Type B pancreatic cell (in vitro differentiated cells): ENCODE results near the gene SCG5. TPM values are rescaled to one million over a fixed set of nuclear protein-coding genes. Genes with fewer than 3 reads are reported as not detected.

ENCODE experiments used
- DNase-seq: peaks from one replicate; pipeline ENCODE4 v3.0.0; 2021; ENCODE audit warnings: mixed read lengths; ENCODE audit not compliant: unreplicated experiment; ENCODE audit errors: extremely low spot score
- H3K27ac Mint-ChIP-seq: 2 replicates; pipeline ENCODE4 v1.8.0; 2021; ENCODE audit warnings: mild to moderate bottlenecking, mixed read lengths
- H3K27me3 Mint-ChIP-seq: 2 replicates; pipeline ENCODE4 v1.8.0; 2021; ENCODE audit warnings: mixed read lengths
- H3K36me3 Mint-ChIP-seq: 2 replicates; pipeline ENCODE4 v1.8.0; 2021; ENCODE audit warnings: mixed read lengths
- H3K4me1 Mint-ChIP-seq: one replicate; pipeline ENCODE4 v1.8.0; 2021; ENCODE audit warnings: mixed read lengths; ENCODE audit not compliant: unreplicated experiment
- H3K4me3 Mint-ChIP-seq: 2 replicates; pipeline ENCODE4 v1.8.0; 2021; ENCODE audit warnings: mild to moderate bottlenecking, mixed read lengths
- H3K9me3 Mint-ChIP-seq: 2 replicates; pipeline ENCODE4 v1.8.0; 2021; ENCODE audit warnings: mixed read lengths
- CTCF ChIP-seq: fragments of 200-600 bp; sonication (generic); conservative IDR thresholded peaks from 2 replicates; pipeline ENCODE4 v1.5.0; 2021; ENCODE audit warnings: antibody characterized with exemption, mild to moderate bottlenecking
- total RNA-seq: library from RNA; stranded (reverse); gene quantifications from 2 replicates; pipeline ENCODE4 v1.2.1, GENCODE V29; 2021; ENCODE audit warnings: low replicate concordance

SCG5 gene
- total RNA-seq, 1 donor from 2014 or later = 93.1 TPM

GRCh38 chr15:32716216-32716914, 74.9 kb downstream of the SCG5 start:
- no peak for TF ChIP-seq CTCF
- no peak for DNase-seq
- Mint-ChIP-seq H3K27ac (no peak overlapping the region), H3K36me3 (no peaks in the 10 kb centered on the region), H3K27me3 (peaks cover 94% of the 10 kb centered on the region), H3K9me3 (no peaks in the 10 kb centered on the region), H3K4me1 (peaks cover 18% of the 10 kb centered on the region), H3K4me3 (peak overlapping the region; percentile 79)

GRCh38 chr15:32716915-32717425, 75.5 kb downstream of the SCG5 start:
- no peak for TF ChIP-seq CTCF
- Mint-ChIP-seq H3K36me3 (no peaks in the 10 kb centered on the region), H3K4me3 (peak overlapping the region; percentile 79), H3K9me3 (no peaks in the 10 kb centered on the region), H3K27me3 (peaks cover 94% of the 10 kb centered on the region), H3K27ac (no peak overlapping the region), H3K4me1 (peaks cover 18% of the 10 kb centered on the region)
- DNase-seq = no peak

GRCh38 chr15:32717426-32718226, 76.1 kb downstream of the SCG5 start, which contains the start of gene GREM1:
TSS of gene GREM1 (plus strand) at chr15:32718004. CDS start at chr15:32730691, 12,687 bp downstream.
- DNase-seq = peak; percentile 78
- peaks cover 18% of the 10 kb centered on the region for H3K4me1 Mint-ChIP-seq
- peaks cover 94% of the 10 kb centered on the region for H3K27me3 Mint-ChIP-seq
- H3K27ac Mint-ChIP-seq = no peak within 1 kb of the TSS
- H3K9me3 Mint-ChIP-seq = no peaks in the 10 kb centered on the region
- peaks cover 4% of the 10 kb centered on the region for H3K36me3 Mint-ChIP-seq
- peak within 1 kb of the TSS; percentile 85 for H3K4me3 Mint-ChIP-seq
- TF ChIP-seq CTCF = no peak

GRCh38 chr15:32718227-32718820, 76.8 kb downstream of the SCG5 start:
- H3K4me3 Mint-ChIP-seq = peak overlapping the region; percentile 81
- peaks cover 94% of the 10 kb centered on the region for H3K27me3 Mint-ChIP-seq
- no peak for TF ChIP-seq CTCF
- DNase-seq = no peak
- no peak overlapping the region for H3K27ac Mint-ChIP-seq
- H3K36me3 Mint-ChIP-seq = peaks cover 9% of the 10 kb centered on the region
- no peaks in the 10 kb centered on the region for H3K9me3 Mint-ChIP-seq
- peaks cover 18% of the 10 kb centered on the region for H3K4me1 Mint-ChIP-seq

GRCh38 chr15:32718821-32719716, 77.6 kb downstream of the SCG5 start:
- no peak overlapping the region for H3K27ac Mint-ChIP-seq
- no peaks in the 10 kb centered on the region for H3K9me3 Mint-ChIP-seq
- H3K4me3 Mint-ChIP-seq = peak overlapping the region; percentile 81
- DNase-seq = no peak
- H3K36me3 Mint-ChIP-seq = peaks cover 9% of the 10 kb centered on the region
- peaks cover 87% of the 10 kb centered on the region for H3K27me3 Mint-ChIP-seq
- peaks cover 18% of the 10 kb centered on the region for H3K4me1 Mint-ChIP-seq
- TF ChIP-seq CTCF = no peak
